H1 (cell line): ENCODE data around the gene WNT1. TPM values are rescaled to one million over a fixed set of nuclear protein-coding genes. Genes with fewer than 3 reads are reported as not detected.
A peak's percentile ranks its signal among the peaks of the same experiment; 100 is the strongest.

ENCODE experiments used
- CTCF ChIA-PET: fragments of 300-600 bp; sonication (Branson Sonifier 250); formaldehyde crosslinking; loops from one replicate; lab custom pipeline; 2021; ENCODE audit not compliant: partially characterized antibody; lab: Charles Lee
- POLR2A ChIA-PET: fragments of 300-600 bp; sonication (Branson Sonifier 250); formaldehyde crosslinking; loops from one replicate; lab custom pipeline; 2021; ENCODE audit warnings: inconsistent platforms; ENCODE audit not compliant: partially characterized antibody; lab: Charles Lee
- DNase-seq, 2 experiments: peaks; one replicate each; pipeline versions ENCODE4 v3.0.0 to v3.0.0-alpha.2; 2010 to 2022; ENCODE audit warnings: low spot score in 2 of 2, low read depth in 1 of 2, mixed read lengths in 1 of 2
- FAIRE-seq: peaks from 2 replicates; lab custom pipeline; 2011; peaks lifted over from hg19 to GRCh38; lab: Jason Lieb, UNC
- H2AFZ ChIP-seq: 2 replicates; pipeline ENCODE4 v1.8.1; 2012; ENCODE audit warnings: low read length, inconsistent platforms
- H2AK5ac ChIP-seq: 2 replicates; pipeline ENCODE4 v1.6.1; 2013; ENCODE audit warnings: low read depth, low read length
- H2BK120ac ChIP-seq: replicated peaks from 2 replicates; pipeline ENCODE3; 2013; ENCODE audit warnings: low read depth, low read length, inconsistent platforms
- H2BK12ac ChIP-seq: 2 replicates; pipeline ENCODE4 v1.6.1; 2013; ENCODE audit warnings: low read depth, low read length
- H2BK15ac ChIP-seq: 2 replicates; pipeline ENCODE4 v1.6.1; 2013; ENCODE audit warnings: low read length
- H2BK20ac ChIP-seq: 2 replicates; pipeline ENCODE4 v1.6.1; 2013; ENCODE audit warnings: low read length
- H2BK5ac ChIP-seq: 2 replicates; pipeline ENCODE4 v1.6.1; 2013; ENCODE audit warnings: low read depth, low read length
- H3K14ac ChIP-seq: 2 replicates; pipeline ENCODE4 v1.6.1; 2013; ENCODE audit warnings: inconsistent platforms; ENCODE audit not compliant: insufficient read length
- H3K18ac ChIP-seq: 2 replicates; pipeline ENCODE4 v1.6.1; 2013; ENCODE audit warnings: low read length; ENCODE audit errors: extremely low read depth
- H3K23ac ChIP-seq: 2 replicates; pipeline ENCODE4 v1.6.1; 2013; ENCODE audit warnings: inconsistent platforms; ENCODE audit not compliant: insufficient read length
- H3K23me2 ChIP-seq: 2 replicates; pipeline ENCODE4 v1.6.1; 2013; ENCODE audit warnings: low read depth, low read length
- H3K27ac ChIP-seq: 2 replicates; pipeline ENCODE4 v1.6.1; 2011; ENCODE audit warnings: low read depth, low read length, inconsistent platforms
- H3K27me3 ChIP-seq, 4 experiments: replicated peaks in 1 of 4; 1 replicate in 1 of 4; 2 replicates in 3 of 4; pipeline versions ENCODE4 v1.6.1 to v1.8.1; 2011 to 2013; ENCODE audit warnings: low read length in 3 of 4, mild to moderate bottlenecking in 3 of 4, inconsistent platforms in 2 of 4, mixed read lengths in 2 of 4, moderate library complexity in 1 of 4; ENCODE audit not compliant: control insufficient read depth in 3 of 4, insufficient read depth in 3 of 4; ENCODE audit errors: extremely low read depth in 1 of 4
- H3K36me3 ChIP-seq, 4 experiments: 2 replicates each; pipeline versions ENCODE4 v1.6.1 to v1.8.1; 2011 to 2013; ENCODE audit warnings: mild to moderate bottlenecking in 4 of 4, low read length in 3 of 4, moderate library complexity in 2 of 4, control low read depth in 1 of 4, inconsistent platforms in 1 of 4; ENCODE audit not compliant: insufficient read depth in 4 of 4, control insufficient read depth in 2 of 4
- H3K4ac ChIP-seq: replicated peaks from 2 replicates; pipeline ENCODE3; 2013; ENCODE audit warnings: low read length, low read depth, mixed read lengths, inconsistent platforms; ENCODE audit not compliant: insufficient read length
- H3K4me1 ChIP-seq, 4 experiments: replicated peaks in 1 of 4; 1 replicate in 1 of 4; 2 replicates in 3 of 4; pipeline versions ENCODE4 v1.6.1 to v1.8.1; 2011 to 2013; ENCODE audit warnings: low read length in 3 of 4, inconsistent platforms in 2 of 4, mixed read lengths in 1 of 4; ENCODE audit not compliant: insufficient read depth in 4 of 4, control insufficient read depth in 3 of 4
- H3K4me2 ChIP-seq, 2 experiments: 2 replicates each; pipeline versions ENCODE4 v1.6.1 to v1.8.1; 2011 to 2013; ENCODE audit warnings: low read depth in 2 of 2, low read length in 2 of 2, control low read depth in 1 of 2, inconsistent platforms in 1 of 2, mild to moderate bottlenecking in 1 of 2; ENCODE audit not compliant: insufficient read depth in 1 of 2
- H3K4me3 ChIP-seq, 4 experiments: fragments of 200-600, 300-600 bp in 1 of 4; sonication (generic), shearing (Covaris generic), sonication (Bioruptor Twin) in 1 of 4; 2 replicates each; pipeline versions ENCODE4 v1.5.1 to v1.8.1; 2011 to 2016; ENCODE audit warnings: low read length in 4 of 4, low read depth in 3 of 4, control low read depth in 2 of 4, inconsistent platforms in 2 of 4, mild to moderate bottlenecking in 2 of 4, mixed read lengths in 1 of 4, moderate library complexity in 1 of 4; ENCODE audit not compliant: insufficient read depth in 2 of 4; ENCODE audit errors: extremely low read depth in 1 of 4
- H3K56ac ChIP-seq: replicated peaks from 2 replicates; pipeline ENCODE3; 2013; ENCODE audit warnings: low read depth, mild to moderate bottlenecking, mixed read lengths, low read length, inconsistent platforms; ENCODE audit not compliant: insufficient read length
- H3K79me1 ChIP-seq: 2 replicates; pipeline ENCODE4 v1.6.1; 2013; ENCODE audit warnings: low read depth, low read length, control low read depth
- H3K79me2 ChIP-seq, 2 experiments: 2 replicates each; pipeline versions ENCODE4 v1.6.1 to v1.8.1; 2012 to 2013; ENCODE audit warnings: low read length in 2 of 2, mild to moderate bottlenecking in 2 of 2, inconsistent platforms in 1 of 2; ENCODE audit not compliant: insufficient read depth in 2 of 2, control insufficient read depth in 1 of 2
- H3K9ac ChIP-seq, 4 experiments: replicated peaks in 1 of 4; 1 replicate in 1 of 4; 2 replicates in 3 of 4; pipeline versions ENCODE4 v1.6.1 to v1.8.1; 2011 to 2013; ENCODE audit warnings: low read depth in 3 of 4, low read length in 3 of 4, control low read depth in 2 of 4, mild to moderate bottlenecking in 2 of 4, moderate library complexity in 2 of 4, inconsistent platforms in 1 of 4; ENCODE audit errors: extremely low read depth in 1 of 4
- H3K9me3 ChIP-seq, 2 experiments: 2 replicates each; pipeline versions ENCODE4 v1.6.1 to v1.8.1; 2012 to 2013; ENCODE audit warnings: mild to moderate bottlenecking in 2 of 2, moderate library complexity in 2 of 2, control low read depth in 1 of 2, inconsistent platforms in 1 of 2, low read depth in 1 of 2, low read length in 1 of 2, mixed read lengths in 1 of 2; ENCODE audit not compliant: insufficient read depth in 2 of 2
- H4K20me1 ChIP-seq, 2 experiments: replicated peaks in 1 of 2; 2 replicates each; pipeline versions ENCODE3 to v1.8.1; 2011 to 2013; ENCODE audit warnings: inconsistent platforms in 2 of 2, low read length in 2 of 2, mild to moderate bottlenecking in 1 of 2; ENCODE audit not compliant: insufficient read depth in 2 of 2, control insufficient read depth in 1 of 2
- H4K5ac ChIP-seq: 2 replicates; pipeline ENCODE4 v1.6.1; 2013; ENCODE audit warnings: low read length, low read depth, mixed read lengths, inconsistent platforms; ENCODE audit not compliant: insufficient read length
- H4K8ac ChIP-seq: 2 replicates; pipeline ENCODE4 v1.8.0; 2013; ENCODE audit warnings: mild to moderate bottlenecking, moderate library complexity, low read length, inconsistent platforms; ENCODE audit not compliant: insufficient read depth; ENCODE audit errors: extremely low read depth
- H4K91ac ChIP-seq: replicated peaks from 2 replicates; pipeline ENCODE3; 2013; ENCODE audit warnings: low read length, mixed read lengths, inconsistent platforms; ENCODE audit not compliant: insufficient read length
- BCL11A ChIP-seq, 2 experiments: IDR thresholded peaks; one replicate each; pipeline ENCODE4 v1.6.1; 2011; ENCODE audit warnings: low read depth in 2 of 2, low read length in 2 of 2, mild to moderate bottlenecking in 2 of 2
- POLR2A ChIP-seq, 2 experiments: IDR thresholded peaks; 1 replicate in 1 of 2; 2 replicates in 1 of 2; pipeline ENCODE4 v1.6.1; 2011; ENCODE audit warnings: low read depth in 2 of 2, low read length in 2 of 2, mild to moderate bottlenecking in 2 of 2; ENCODE audit errors: control extremely low read depth in 1 of 2
- RAD21 ChIP-seq, 2 experiments: IDR thresholded peaks in 1 of 2; conservative IDR thresholded peaks in 1 of 2; 2 replicates each; pipeline ENCODE4 v1.6.1; 2011; ENCODE audit warnings: low read depth in 2 of 2, low read length in 2 of 2, improper control_type of control experiment in 1 of 2, inconsistent platforms in 1 of 2, mild to moderate bottlenecking in 1 of 2, moderate library complexity in 1 of 2
- RNF2 ChIP-seq: fragments of 200-900, 300-1000 bp; sonication (generic); IDR thresholded peaks from 2 replicates; pipeline ENCODE4 v1.7.1; 2016; ENCODE audit warnings: borderline replicate concordance, low read depth, mild to moderate bottlenecking, antibody characterized with exemption, low read length; ENCODE audit not compliant: poor library complexity, severe bottlenecking; ENCODE audit errors: missing control alignments
- SIX5 ChIP-seq: IDR thresholded peaks from 2 replicates; pipeline ENCODE4 v1.6.1; 2011; ENCODE audit warnings: mild to moderate bottlenecking, low read depth, low read length
- SP4 ChIP-seq: IDR thresholded peaks from 2 replicates; pipeline ENCODE4 v1.6.1; 2012; ENCODE audit warnings: low read length, inconsistent platforms
- TCF12 ChIP-seq: IDR thresholded peaks from 2 replicates; pipeline ENCODE4 v1.6.1; 2011; ENCODE audit warnings: low read depth, mild to moderate bottlenecking, low read length
- WGBS, 2 experiments: shearing (Covaris generic) in 1 of 2; methylation state at CpG; one replicate each; pipeline versions ENCODE4 v1.1.6 to v1.1.7; 2013 to 2015; ENCODE audit warnings: low lambda C conversion rate in 2 of 2, mixed read lengths in 2 of 2, inconsistent platforms in 1 of 2, low coverage in 1 of 2, missing lambda C conversion rate in 1 of 2; ENCODE audit not compliant: insufficient replicate concordance in 2 of 2, insufficient coverage in 1 of 2, insufficient read length in 1 of 2; ENCODE audit errors: extremely low coverage in 1 of 2, missing lambda C conversion rate in 1 of 2; 5-methylcytosine and 5-hydroxymethylcytosine counted together
- polyA plus RNA-seq, 7 experiments: library from polyadenylated mRNA; depleted of rRNA in 3 of 7; stranded (reverse) in 5 of 7; unstranded in 2 of 7; fragments of >200 nt in 5 of 7; fragments of 200-250 nt in 2 of 7; gene quantifications; 1 replicate in 5 of 7; 2 replicates in 1 of 7; 4 replicates in 1 of 7; pipeline versions ENCODE4 v1.2.1 to v1.2.3, GENCODE V29; 2011 to 2013; ENCODE audit warnings: missing spikeins in 2 of 7, mixed read lengths in 2 of 7
- total RNA-seq: library from RNA; stranded (reverse); fragmentation: NEBNext Ultra II Directional; extraction: Animal tissue kit (Norgen Biotek cat#: 25700); gene quantifications from 2 replicates; pipeline ENCODE4 v1.2.1, GENCODE V29; 2021
- TF ChIP-seq, protein P1 (sequence below), 3 experiments: IDR thresholded peaks; 1 replicate in 2 of 3; 2 replicates in 1 of 3; pipeline versions ENCODE4 v1.5.1 to v1.6.1; 2011; ENCODE audit warnings: low read length in 3 of 3, mild to moderate bottlenecking in 3 of 3, inconsistent platforms in 2 of 3, low read depth in 1 of 3, moderate library complexity in 1 of 3; ENCODE audit not compliant: insufficient read depth in 1 of 3; ENCODE audit errors: control extremely low read depth in 1 of 3

The WNT1 gene
- total and polyA plus RNA-seq, 2 of the 8 experiments (the other 6 are each of a cell fraction or from before 2014, with no cell fraction given) = not detected

DNA sequence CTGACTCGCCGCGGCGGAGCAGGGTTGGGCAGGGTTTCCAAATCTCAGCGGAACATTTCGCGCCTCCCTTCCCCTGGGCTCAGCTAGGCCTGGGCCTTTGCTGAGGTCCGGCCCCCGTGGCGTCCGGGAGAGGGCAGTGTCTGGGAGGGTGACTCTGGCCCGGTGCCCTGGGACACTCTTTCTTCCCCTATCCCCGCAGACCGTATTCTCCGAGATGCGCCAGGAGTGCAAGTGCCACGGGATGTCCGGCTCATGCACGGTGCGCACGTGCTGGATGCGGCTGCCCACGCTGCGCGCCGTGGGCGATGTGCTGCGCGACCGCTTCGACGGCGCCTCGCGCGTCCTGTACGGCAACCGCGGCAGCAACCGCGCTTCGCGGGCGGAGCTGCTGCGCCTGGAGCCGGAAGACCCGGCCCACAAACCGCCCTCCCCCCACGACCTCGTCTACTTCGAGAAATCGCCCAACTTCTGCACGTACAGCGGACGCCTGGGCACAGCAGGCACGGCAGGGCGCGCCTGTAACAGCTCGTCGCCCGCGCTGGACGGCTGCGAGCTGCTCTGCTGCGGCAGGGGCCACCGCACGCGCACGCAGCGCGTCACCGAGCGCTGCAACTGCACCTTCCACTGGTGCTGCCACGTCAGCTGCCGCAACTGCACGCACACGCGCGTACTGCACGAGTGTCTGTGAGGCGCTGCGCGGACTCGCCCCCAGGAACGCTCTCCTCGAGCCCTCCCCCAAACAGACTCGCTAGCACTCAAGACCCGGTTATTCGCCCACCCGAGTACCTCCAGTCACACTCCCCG lies 3.0 kb downstream of the WNT1 start:
- H3K79me2 ChIP-seq = no peaks in the 10 kb centered on the region
- peak overlapping the region; percentile 98; the same call in 1 of the 2 replicates for H2BK15ac ChIP-seq
- no peak overlapping the region for H3K14ac ChIP-seq
- H2AFZ ChIP-seq = no peak overlapping the region; the same call in 1 of the 2 replicates
- H3K9me3 ChIP-seq = no peaks in the 10 kb centered on the region
- H3K27ac ChIP-seq = no peak overlapping the region
- no peak for DNase-seq
- no peak for FAIRE-seq
- H3K27me3 ChIP-seq = peaks cover 77 to 99% (median 95%) of the 10 kb centered on the region in 4 experiments
- H4K5ac ChIP-seq = no peak overlapping the region
- H3K18ac ChIP-seq = peak overlapping the region; percentile 75; the same call in 1 of the 2 replicates
- CTCF ChIA-PET = interaction anchor here (0.7 to 40.8 kb wide), 14 partner anchors 10 to 157 kb away, joined by 3 to 1336 read pairs (median 4); partner anchors contain the start of genes ARF3, DDN, PRKAG1 and WNT1
- no peak overlapping the region for H3K4ac ChIP-seq
- H3K23ac ChIP-seq = no peak overlapping the region
- POLR2A ChIA-PET = interaction anchor here (0.7 to 4.3 kb wide), 10 partner anchors 10 to 162 kb away, joined by 3 to 21 read pairs (median 8); partner anchors contain the start of genes RND1, TUBA1B and WNT10B
- no peak overlapping the region; the same call in 1 of the 2 replicates for H2BK5ac ChIP-seq
- peak overlapping the region; percentile 74; the same call in 1 of the 2 replicates for H4K8ac ChIP-seq
- peaks cover 15% of the 10 kb centered on the region for H3K23me2 ChIP-seq
- peaks cover 0 to 6% (median 0%) of the 10 kb centered on the region in 4 experiments; a peak in 1 of 8 replicates for H3K36me3 ChIP-seq
- no peak overlapping the region for H2BK120ac ChIP-seq
- 5% methylated on average over 75 of the region's 91 CpGs; no CpG with 5 or more reads in 1 of the 2 experiments for WGBS, 2 experiments
- no peak overlapping the region for H3K9ac ChIP-seq
- peak overlapping the region; percentile 98; the same call in 1 of the 2 replicates for H2BK12ac ChIP-seq
- H4K20me1 ChIP-seq = peaks cover 5 to 8% of the 10 kb centered on the region in 2 experiments
- H3K4me3 ChIP-seq = peak overlapping the region; percentile 14 to 57 (median 40)
- peak overlapping the region; percentile 65 for H3K4me2 ChIP-seq
- peaks cover 0 to 35% (median 31%) of the 10 kb centered on the region in 4 experiments; a peak in 6 of 7 replicates for H3K4me1 ChIP-seq
- no peak overlapping the region for H4K91ac ChIP-seq
- no peak overlapping the region for H2AK5ac ChIP-seq
- H3K56ac ChIP-seq = no peak overlapping the region
- 0 out of 2 replicates have a peak overlapping the region, but pooled peaks have one; percentile 72 for H2BK20ac ChIP-seq
- H3K79me1 ChIP-seq = no peaks in the 10 kb centered on the region
- TF ChIP-seq TCF12 (no peak), RNF2 (peak; percentile 71), SIX5 (no peak), RAD21 (IDR thresholded peaks at IDR 0.05 in 1 of 2, conservative IDR thresholded peaks at IDR 0.05 in 1 of 2; ENCODE audit: low read depth in 2 of 2, low read length in 2 of 2) (no peak), POLR2A (IDR thresholded peaks at IDR 0.05; ENCODE audit: control extremely low read depth in 1 of 2, low read depth in 2 of 2, low read length in 2 of 2) (no peak), SP4 (no peak), BCL11A (IDR thresholded peaks at IDR 0.05; ENCODE audit: low read depth in 2 of 2, low read length in 2 of 2) (no peak)
- TF ChIP-seq, protein P1, sequence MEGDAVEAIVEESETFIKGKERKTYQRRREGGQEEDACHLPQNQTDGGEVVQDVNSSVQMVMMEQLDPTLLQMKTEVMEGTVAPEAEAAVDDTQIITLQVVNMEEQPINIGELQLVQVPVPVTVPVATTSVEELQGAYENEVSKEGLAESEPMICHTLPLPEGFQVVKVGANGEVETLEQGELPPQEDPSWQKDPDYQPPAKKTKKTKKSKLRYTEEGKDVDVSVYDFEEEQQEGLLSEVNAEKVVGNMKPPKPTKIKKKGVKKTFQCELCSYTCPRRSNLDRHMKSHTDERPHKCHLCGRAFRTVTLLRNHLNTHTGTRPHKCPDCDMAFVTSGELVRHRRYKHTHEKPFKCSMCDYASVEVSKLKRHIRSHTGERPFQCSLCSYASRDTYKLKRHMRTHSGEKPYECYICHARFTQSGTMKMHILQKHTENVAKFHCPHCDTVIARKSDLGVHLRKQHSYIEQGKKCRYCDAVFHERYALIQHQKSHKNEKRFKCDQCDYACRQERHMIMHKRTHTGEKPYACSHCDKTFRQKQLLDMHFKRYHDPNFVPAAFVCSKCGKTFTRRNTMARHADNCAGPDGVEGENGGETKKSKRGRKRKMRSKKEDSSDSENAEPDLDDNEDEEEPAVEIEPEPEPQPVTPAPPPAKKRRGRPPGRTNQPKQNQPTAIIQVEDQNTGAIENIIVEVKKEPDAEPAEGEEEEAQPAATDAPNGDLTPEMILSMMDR (IDR thresholded peaks at IDR 0.05; ENCODE audit: control extremely low read depth in 1 of 3, insufficient read depth in 1 of 3, low read depth in 1 of 3, low read length in 3 of 3) = peak in 2 of 3 experiments; percentile 0 to 40; a peak in 3 of 4 replicates
